SK-N-SH treated with all-trans-retinoic acid at 6 μM for 48 hours (cell line): ENCODE data around the gene TRIM34.
"Not testable (repeated sequence)": the region's sequence is repeated elsewhere in the genome, so short reads cannot be mapped to it uniquely, and the experiment has no call there.

Experiments used
- OSR1 ChIP-seq: fragments of 250-450 bp; sonication (Bioruptor Pico); IDR thresholded peaks from 2 replicates; pipeline ENCODE4 v1.8.0; 2022; ENCODE audit warnings: moderate library complexity, mild to moderate bottlenecking, inconsistent platforms
- ZFP3 ChIP-seq: fragments of 250-450 bp; sonication (Bioruptor Pico); IDR thresholded peaks from 2 replicates; pipeline ENCODE4 v1.5.0; 2020; ENCODE audit warnings: mild to moderate bottlenecking, moderate library complexity
- TF ChIP-seq, protein P1 (sequence below): fragments of 250-450 bp; sonication (Bioruptor Pico); IDR thresholded peaks from 2 replicates; pipeline ENCODE4 v1.8.0; 2020; ENCODE audit warnings: mild to moderate bottlenecking, moderate library complexity, borderline replicate concordance

DNA sequence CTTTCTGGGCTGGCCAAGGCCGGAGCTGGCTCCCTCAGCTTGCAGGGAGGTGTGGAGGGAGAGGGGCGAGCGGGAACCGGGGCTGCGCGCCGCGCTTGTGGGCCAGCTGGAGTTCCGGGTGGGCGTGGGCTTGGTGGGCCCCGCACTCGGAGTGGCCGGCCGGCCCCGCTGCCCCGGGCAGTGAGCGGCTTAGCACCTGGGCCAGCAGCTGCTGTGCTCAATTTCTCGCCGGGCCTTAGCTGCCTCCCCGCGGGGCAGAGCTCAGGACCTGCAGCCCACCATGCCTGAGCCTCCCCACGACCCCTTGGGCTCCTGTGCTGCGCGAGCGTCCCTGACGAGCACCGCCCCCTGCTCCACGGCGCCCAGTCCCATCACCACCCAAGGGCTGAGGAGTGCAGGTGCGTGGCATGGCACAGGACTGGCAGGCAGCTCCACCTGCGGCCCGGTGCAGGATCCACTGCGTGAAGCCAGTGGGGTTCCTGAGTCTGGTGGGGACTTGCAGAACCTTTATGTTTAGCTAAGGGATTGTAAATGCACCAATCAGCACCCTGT, 58.2 kb downstream of the TRIM34 start:
- TF ChIP-seq ZFP3; OSR1 (CRISPR knock-in tag): not testable (repeated sequence)
- TF ChIP-seq, protein P1, sequence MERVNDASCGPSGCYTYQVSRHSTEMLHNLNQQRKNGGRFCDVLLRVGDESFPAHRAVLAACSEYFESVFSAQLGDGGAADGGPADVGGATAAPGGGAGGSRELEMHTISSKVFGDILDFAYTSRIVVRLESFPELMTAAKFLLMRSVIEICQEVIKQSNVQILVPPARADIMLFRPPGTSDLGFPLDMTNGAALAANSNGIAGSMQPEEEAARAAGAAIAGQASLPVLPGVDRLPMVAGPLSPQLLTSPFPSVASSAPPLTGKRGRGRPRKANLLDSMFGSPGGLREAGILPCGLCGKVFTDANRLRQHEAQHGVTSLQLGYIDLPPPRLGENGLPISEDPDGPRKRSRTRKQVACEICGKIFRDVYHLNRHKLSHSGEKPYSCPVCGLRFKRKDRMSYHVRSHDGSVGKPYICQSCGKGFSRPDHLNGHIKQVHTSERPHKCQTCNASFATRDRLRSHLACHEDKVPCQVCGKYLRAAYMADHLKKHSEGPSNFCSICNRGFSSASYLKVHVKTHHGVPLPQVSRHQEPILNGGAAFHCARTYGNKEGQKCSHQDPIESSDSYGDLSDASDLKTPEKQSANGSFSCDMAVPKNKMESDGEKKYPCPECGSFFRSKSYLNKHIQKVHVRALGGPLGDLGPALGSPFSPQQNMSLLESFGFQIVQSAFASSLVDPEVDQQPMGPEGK (CRISPR knock-in tag): not testable (repeated sequence)
